Heart left ventricle (tissue), 13 donors: Measurements from ENCODE around the gene P2RY12.
"Not testable (repeated sequence)": the region's sequence is repeated elsewhere in the genome, so short reads cannot be mapped to it uniquely, and the experiment has no call there.

Experiments used
- POLR2A ChIP-seq, 2 donors: fragments of 450-650 bp; IDR thresholded peaks; one replicate each; pipeline ENCODE4 v1.6.1; 2017; ENCODE audit warnings: antibody characterized with exemption in 2 of 2, mild to moderate bottlenecking in 2 of 2, moderate library complexity in 2 of 2
- TF ChIP-seq, protein P1 (sequence below), 12 donors: fragments of 200-600 bp; sonication (generic) in 4 of 12; IDR thresholded peaks; one replicate each; pipeline versions ENCODE4 v1.5.0 to v1.8.0; 2018 to 2022; ENCODE audit warnings: antibody characterized with exemption in 12 of 12, mild to moderate bottlenecking in 5 of 12
- donor health status: ischemic (EF 13 %, LVEDD 7.1; RV severe dilation, severe dysfunction).
- donor health status: DM: no; HTN: yes; CAD: no.
- donor health status: DM: no; HTN: no; CAD: no.
- donor health status: ischemic (EF 25% LVEDD 6.9; RV normal size, moderate dysfunction).
- donor health status: ischemic (EF 25% LVEDD 5.7; RV mildly dilated, moderate dysfunction).
- donor health status: ischemic (EF 35%, LVEDD 5.7; RV mildly dilated, moderate dysfunction).
- donor health status: nonischemic (EF 11% LVEDD 7.7; RV severe dilation, severe dysfunction).
- donor health status: DM: yes; HTN: yes; CAD: no.
- donor health status: PGD.
- donor health status: ischemic (EF 29% LVEDD 5.4; RV normal size, mild dysfunction).
- donor health status: nonischemic (EF 23%, LVEDD 6.1; RV moderate dilation, normal function).

DNA sequence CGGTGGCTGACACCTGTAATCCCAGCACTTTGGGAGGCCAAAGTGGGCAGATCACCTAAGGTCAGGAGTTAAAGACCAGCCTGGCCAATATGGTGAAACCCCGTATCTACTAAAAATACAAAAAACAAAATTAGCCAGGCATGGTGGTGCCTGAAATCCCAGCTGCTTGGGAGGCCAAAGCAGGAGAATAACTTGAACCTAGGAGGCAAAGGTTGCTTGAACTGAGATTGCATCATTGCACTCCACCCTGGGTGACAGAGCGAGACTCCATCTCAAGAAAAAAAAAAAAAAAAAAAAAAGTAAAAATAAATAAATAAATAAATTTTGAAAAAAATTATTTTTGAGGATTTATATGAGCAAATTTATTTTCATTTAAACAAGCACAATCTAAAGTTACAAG lies 7.6 kb upstream of the P2RY12 start:
- TF ChIP-seq, protein P1, sequence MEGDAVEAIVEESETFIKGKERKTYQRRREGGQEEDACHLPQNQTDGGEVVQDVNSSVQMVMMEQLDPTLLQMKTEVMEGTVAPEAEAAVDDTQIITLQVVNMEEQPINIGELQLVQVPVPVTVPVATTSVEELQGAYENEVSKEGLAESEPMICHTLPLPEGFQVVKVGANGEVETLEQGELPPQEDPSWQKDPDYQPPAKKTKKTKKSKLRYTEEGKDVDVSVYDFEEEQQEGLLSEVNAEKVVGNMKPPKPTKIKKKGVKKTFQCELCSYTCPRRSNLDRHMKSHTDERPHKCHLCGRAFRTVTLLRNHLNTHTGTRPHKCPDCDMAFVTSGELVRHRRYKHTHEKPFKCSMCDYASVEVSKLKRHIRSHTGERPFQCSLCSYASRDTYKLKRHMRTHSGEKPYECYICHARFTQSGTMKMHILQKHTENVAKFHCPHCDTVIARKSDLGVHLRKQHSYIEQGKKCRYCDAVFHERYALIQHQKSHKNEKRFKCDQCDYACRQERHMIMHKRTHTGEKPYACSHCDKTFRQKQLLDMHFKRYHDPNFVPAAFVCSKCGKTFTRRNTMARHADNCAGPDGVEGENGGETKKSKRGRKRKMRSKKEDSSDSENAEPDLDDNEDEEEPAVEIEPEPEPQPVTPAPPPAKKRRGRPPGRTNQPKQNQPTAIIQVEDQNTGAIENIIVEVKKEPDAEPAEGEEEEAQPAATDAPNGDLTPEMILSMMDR (IDR thresholded peaks at IDR 0.05) = not testable (repeated sequence)
- TF ChIP-seq POLR2A (IDR thresholded peaks at IDR 0.05) = not testable (repeated sequence)
